ENCODE data around the gene DCAF15.

GRCh38 chr19:13951799-13952153 is 533 bp upstream of the DCAF15 start:
- no peak for TF ChIP-seq EZH2 (IDR thresholded peaks at IDR 0.05; ENCODE audit: insufficient read depth, poor library complexity, severe bottlenecking)
- TF ChIP-seq EZH2phosphoT487 (IDR thresholded peaks at IDR 0.05; ENCODE audit: insufficient read depth, low read depth): no peak

Measured in GM23248 (cell line).